Esophagus muscularis mucosa (tissue), 3 donors: ENCODE data around the gene PNMA1.

Experiments used
- CTCF ChIP-seq, 3 experiments: fragments of 200-600 bp in 2 of 3; fragments of 450-650 bp in 1 of 3; sonication (generic) in 2 of 3; IDR thresholded peaks; one replicate each; pipeline ENCODE4 v1.5.1; 2017 to 2019; ENCODE audit warnings: antibody characterized with exemption in 3 of 3, mild to moderate bottlenecking in 2 of 3, moderate library complexity in 1 of 3
- POLR2AphosphoS5 ChIP-seq, 2 donors: sonication (generic); formaldehyde crosslinking; IDR thresholded peaks; one replicate each; pipeline ENCODE4 v1.6.1; 2017; ENCODE audit warnings: antibody characterized with exemption in 2 of 2

- TF ChIP-seq CTCF (IDR thresholded peaks at IDR 0.05) (no peak), POLR2AphosphoS5 (IDR thresholded peaks at IDR 0.05) (no peak)
Measured at GRCh38 chr14:73715707-73716106, 1.5 kb upstream of the PNMA1 start.
